Peyer's patch (tissue), 4 donors: Measurements from ENCODE around the gene MSLN. TPM values are rescaled to one million over a fixed set of nuclear protein-coding genes. Genes with fewer than 3 reads are reported as not detected.
"Not testable (repeated sequence)": the region's sequence is repeated elsewhere in the genome, so short reads cannot be mapped to it uniquely, and the experiment has no call there.

Source experiments
- DNase-seq, 3 donors: peaks; one replicate each; pipeline ENCODE4 v3.0.0-alpha.2; 2017 to 2019
- H3K27ac ChIP-seq, 4 donors: fragments of 200-600 bp; sonication (generic); one replicate each; pipeline ENCODE4 v1.5.1; 2016 to 2019
- H3K27me3 ChIP-seq, 2 donors: fragments of 200-600 bp; sonication (generic); one replicate each; pipeline ENCODE4 v1.5.1; 2019
- H3K36me3 ChIP-seq, 3 donors: fragments of 200-600 bp; sonication (generic); one replicate each; pipeline ENCODE4 v1.5.1; 2016 to 2019
- H3K4me1 ChIP-seq, 4 donors: fragments of 200-600 bp; sonication (generic); one replicate each; pipeline ENCODE4 v1.5.1; 2016 to 2019
- H3K4me3 ChIP-seq, 4 donors: fragments of 200-600 bp; sonication (generic); 1 replicate in 3 of 4; 2 replicates in 1 of 4; pipeline ENCODE4 v1.5.1; 2016 to 2019; ENCODE audit warnings: mild to moderate bottlenecking in 1 of 4
- H3K9me3 ChIP-seq, 4 donors: fragments of 200-600 bp; sonication (generic); one replicate each; pipeline ENCODE4 v1.5.1; 2016 to 2019; ENCODE audit warnings: mild to moderate bottlenecking in 1 of 4
- CTCF ChIP-seq, 6 experiments: fragments of 450-650 bp in 4 of 6; fragments of 200-600 bp in 2 of 6; sonication (generic) in 1 of 6; IDR thresholded peaks; one replicate each; pipeline ENCODE4 v1.5.1; 2017 to 2019; ENCODE audit warnings: antibody characterized with exemption in 6 of 6, mild to moderate bottlenecking in 3 of 6, moderate library complexity in 1 of 6
- POLR2A ChIP-seq, 2 donors: fragments of 450-650 bp; IDR thresholded peaks; one replicate each; pipeline ENCODE4 v1.5.1; 2017; ENCODE audit warnings: antibody characterized with exemption in 2 of 2, mild to moderate bottlenecking in 2 of 2, moderate library complexity in 2 of 2
- total RNA-seq, 4 donors: library from RNA; depleted of rRNA; stranded (reverse); fragments of >200 nt; gene quantifications; one replicate each; pipeline ENCODE4 v1.1.0, GENCODE V29; 2016

MSLN gene
- total RNA-seq, 4 donors from 2014 or later = 2.6 to 7.7 (median 5.4) TPM; not detected in 1

- no peak for TF ChIP-seq CTCF (IDR thresholded peaks at IDR 0.05)
- TF ChIP-seq POLR2A (IDR thresholded peaks at IDR 0.05) = no peak
- H3K9me3 ChIP-seq = no peaks in the 10 kb centered on the region
- H3K36me3 ChIP-seq = no peaks in the 10 kb centered on the region
- no peak for DNase-seq
- H3K27ac ChIP-seq = no peak overlapping the region
- H3K4me3 ChIP-seq = no peak overlapping the region
- H3K27me3 ChIP-seq = no peaks in the 10 kb centered on the region
- no peaks in the 10 kb centered on the region for H3K4me1 ChIP-seq
These were observed 13.9 kb upstream of the MSLN start for GRCh38 chr16:746637-747036.

DNA sequence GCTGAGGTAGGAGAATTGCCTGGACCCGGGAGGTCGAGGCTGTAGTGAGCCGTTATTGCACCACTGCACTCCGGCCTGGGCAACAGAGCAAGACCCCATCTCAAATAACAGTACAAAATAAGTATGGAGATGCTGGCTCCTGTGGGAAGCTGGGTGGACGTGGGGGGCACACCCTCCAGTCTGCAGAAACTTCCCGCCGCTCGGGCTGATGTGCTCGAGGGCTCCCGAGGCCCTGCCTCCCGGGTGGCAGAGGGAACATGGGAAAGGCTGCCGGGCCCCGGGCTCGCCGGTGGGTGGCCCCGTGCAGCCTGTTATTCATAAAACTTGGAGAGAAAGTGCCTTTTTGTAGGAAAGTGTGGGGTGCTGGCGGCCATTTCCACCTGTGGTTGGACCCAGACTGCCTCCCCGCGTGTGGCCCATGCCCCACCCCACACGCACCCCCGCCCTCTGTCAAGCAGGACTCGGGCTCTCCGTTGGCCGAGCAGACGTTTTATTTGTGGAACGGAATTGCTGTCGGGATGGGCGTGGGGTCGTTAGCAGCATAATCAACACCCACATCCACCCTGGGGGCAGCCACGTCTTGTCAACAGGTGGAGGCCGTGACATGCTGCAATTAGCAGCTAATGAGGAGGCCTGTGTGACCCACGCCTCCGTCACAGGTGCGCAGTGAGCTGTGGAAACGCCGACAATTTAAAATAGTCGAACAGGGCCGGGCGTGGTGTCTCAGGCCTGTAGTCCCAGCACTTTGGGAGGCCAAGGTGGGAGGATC is 12.4 kb upstream of the MSLN start:
- no peak for DNase-seq
- Histone ChIP-seq H3K36me3 (no peaks in the 10 kb centered on the region), H3K27ac (no peak overlapping the region), H3K4me1 (no peaks in the 10 kb centered on the region), H3K9me3 (no peaks in the 10 kb centered on the region), H3K27me3 (no peaks in the 10 kb centered on the region), H3K4me3 (no peak overlapping the region)
- no peak for TF ChIP-seq POLR2A (IDR thresholded peaks at IDR 0.05)
- TF ChIP-seq CTCF (IDR thresholded peaks at IDR 0.05) = no peak

DNA sequence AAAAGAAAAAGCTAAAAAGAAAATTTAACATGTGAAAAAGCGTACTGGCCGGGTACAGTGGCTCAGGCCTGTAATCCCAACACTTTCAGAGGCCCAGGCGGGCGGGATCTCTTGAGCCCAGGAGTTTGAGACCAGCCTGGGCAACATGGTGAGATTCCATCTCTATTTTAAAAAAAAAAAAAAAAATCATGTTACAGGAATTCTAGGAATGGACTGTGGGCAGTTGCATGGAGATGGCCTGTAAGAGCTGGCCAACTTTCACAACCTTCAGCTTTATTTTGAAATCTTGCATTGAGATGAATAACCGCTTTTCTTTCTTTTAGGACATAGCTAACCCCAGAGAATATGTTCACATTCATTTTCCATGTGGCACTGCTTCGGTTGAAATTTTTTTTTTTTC is 11.5 kb upstream of the MSLN start:
- Histone ChIP-seq H3K9me3 (no peaks in the 10 kb centered on the region), H3K4me3 (no peak overlapping the region), H3K4me1 (no peaks in the 10 kb centered on the region), H3K27me3 (no peaks in the 10 kb centered on the region), H3K27ac (no peak overlapping the region), H3K36me3 (no peaks in the 10 kb centered on the region)
- no peak for DNase-seq
- no peak for TF ChIP-seq POLR2A (IDR thresholded peaks at IDR 0.05)

DNA sequence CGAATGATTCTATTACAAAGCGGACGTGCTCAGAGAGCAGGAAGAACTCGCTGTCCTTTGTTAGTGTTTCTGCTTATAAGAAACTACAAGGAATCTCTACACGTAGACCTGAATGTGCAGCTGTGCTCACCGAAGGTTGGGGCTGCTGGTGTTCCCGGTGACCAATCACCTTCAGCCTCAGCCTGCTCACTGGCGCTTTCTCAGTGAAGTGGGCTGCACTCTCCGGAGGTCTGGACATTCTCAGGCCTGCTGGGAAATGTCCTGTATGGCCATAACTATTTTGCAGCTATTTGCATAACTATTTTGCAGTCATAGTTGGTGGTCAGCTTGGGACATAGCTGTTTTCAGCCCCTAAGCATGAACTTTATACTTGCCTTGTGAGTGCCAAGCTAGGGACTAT is 10.0 kb upstream of the MSLN start:
- H3K4me1 ChIP-seq = no peaks in the 10 kb centered on the region
- H3K36me3 ChIP-seq = no peaks in the 10 kb centered on the region
- no peak for TF ChIP-seq CTCF (IDR thresholded peaks at IDR 0.05)
- TF ChIP-seq POLR2A (IDR thresholded peaks at IDR 0.05) = no peak
- no peaks in the 10 kb centered on the region for H3K27me3 ChIP-seq
- no peaks in the 10 kb centered on the region for H3K9me3 ChIP-seq
- DNase-seq = no peak
- H3K27ac ChIP-seq = no peak overlapping the region
- H3K4me3 ChIP-seq = no peak overlapping the region

GRCh38 chr16:751152-752006 is 9.2 kb upstream of the MSLN start:
- no peaks in the 10 kb centered on the region for H3K9me3 ChIP-seq
- no peaks in the 10 kb centered on the region for H3K27me3 ChIP-seq
- H3K4me1 ChIP-seq = no peaks in the 10 kb centered on the region
- H3K4me3 ChIP-seq = no peak overlapping the region
- no peak overlapping the region for H3K27ac ChIP-seq
- TF ChIP-seq POLR2A (IDR thresholded peaks at IDR 0.05) = no peak
- no peak for TF ChIP-seq CTCF (IDR thresholded peaks at IDR 0.05)
- DNase-seq = no peak
- no peaks in the 10 kb centered on the region for H3K36me3 ChIP-seq

DNA sequence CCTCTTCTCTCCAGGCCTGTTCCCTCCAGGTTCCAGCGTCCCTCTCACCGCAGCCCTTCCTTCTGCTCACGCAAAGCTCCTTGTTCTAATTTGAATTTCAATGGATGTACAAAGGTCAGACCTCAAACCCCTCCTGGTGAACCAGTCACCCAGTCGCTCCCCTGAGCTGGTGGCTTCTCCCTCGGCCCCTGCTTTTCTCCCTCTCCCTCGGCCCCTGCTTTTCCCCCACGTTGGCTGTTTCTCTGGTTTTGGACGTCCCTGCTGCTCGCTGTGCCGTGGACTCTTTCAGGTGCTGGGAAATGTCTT is 8.6 kb upstream of the MSLN start:
- no peaks in the 10 kb centered on the region for H3K36me3 ChIP-seq
- no peak for DNase-seq
- no peak overlapping the region for H3K4me3 ChIP-seq
- TF ChIP-seq CTCF (IDR thresholded peaks at IDR 0.05) (no peak), POLR2A (IDR thresholded peaks at IDR 0.05) (no peak)
- H3K9me3 ChIP-seq = no peaks in the 10 kb centered on the region
- H3K27ac ChIP-seq = no peak overlapping the region
- H3K27me3 ChIP-seq = no peaks in the 10 kb centered on the region
- H3K4me1 ChIP-seq = no peaks in the 10 kb centered on the region

GRCh38 chr16:754121-754607 is 6.4 kb upstream of the MSLN start:
- H3K27me3 ChIP-seq, H3K9me3 ChIP-seq, H3K4me3 ChIP-seq, H3K27ac ChIP-seq, DNase-seq, H3K36me3 ChIP-seq, H3K4me1 ChIP-seq: not testable (repeated sequence)
